ENCODE data around the gene VSTM5.

VSTM5 gene

GRCh38 chr11:93821617-93822016 lies 28.8 kb downstream of the VSTM5 start:
- H3K79me1 ChIP-seq (ENCODE audit: low read depth, low read length) = no peaks in the 10 kb centered on the region
- H3K27me3 ChIP-seq (ENCODE audit: control insufficient read depth in 3 of 3, insufficient read depth in 3 of 3, low read depth in 1 of 3, low read length in 3 of 3) = peaks cover 0 to 2% (median 0%) of the 10 kb centered on the region in 3 experiments
- WGBS, 2 donors (ENCODE audit: extremely low coverage in 2 of 2, insufficient read length in 2 of 2, insufficient replicate concordance in 1 of 2) = no CpG with 5 or more reads among the region's 2 CpGs
- H2BK15ac ChIP-seq (ENCODE audit: low read length) = no peak overlapping the region
- H2AK5ac ChIP-seq (ENCODE audit: low read depth, low read length) = no peak overlapping the region
- H3K14ac ChIP-seq (ENCODE audit: low read length) = no peak overlapping the region
- H3K4me3 ChIP-seq (ENCODE audit: low read length in 2 of 2) = no peak overlapping the region
- no peak overlapping the region for H3K4me2 ChIP-seq (ENCODE audit: insufficient read depth, low read length, poor library complexity, severe bottlenecking)
- H3K36me3 ChIP-seq (replicated peaks in 1 of 2; ENCODE audit: control insufficient read depth in 2 of 2, insufficient read depth in 2 of 2, low read length in 2 of 2) = peaks cover 0 to 2% of the 10 kb centered on the region in 2 donors
- no peaks in the 10 kb centered on the region for H3K9me3 ChIP-seq (replicated peaks in 1 of 2; ENCODE audit: control insufficient read depth in 2 of 2, insufficient read depth in 1 of 2, low read depth in 1 of 2, low read length in 2 of 2)
- H3K4me1 ChIP-seq (ENCODE audit: control insufficient read depth in 2 of 2, insufficient read depth in 1 of 2, low read depth in 1 of 2, low read length in 2 of 2) = peaks cover 7 to 20% of the 10 kb centered on the region in 2 donors
- no peak overlapping the region for H3K23ac ChIP-seq (ENCODE audit: low read depth, low read length, poor library complexity)
- H3K27ac ChIP-seq (replicated peaks; ENCODE audit: low read length) = no peak overlapping the region
- no peak overlapping the region for H2BK5ac ChIP-seq (ENCODE audit: low read length)
- H2BK120ac ChIP-seq (ENCODE audit: low read depth, low read length) = no peak overlapping the region
- H3K4ac ChIP-seq (ENCODE audit: low read length) = no peak overlapping the region
- no peak overlapping the region for H4K8ac ChIP-seq (ENCODE audit: low read depth, low read length)
- H4K91ac ChIP-seq (ENCODE audit: low read depth, low read length, poor library complexity) = no peak overlapping the region
- no peak overlapping the region for H2BK12ac ChIP-seq (ENCODE audit: low read length)
- DNase-seq (ENCODE audit: low spot score) = no peak
- no peak overlapping the region for H3K9ac ChIP-seq (ENCODE audit: low read depth, low read length, poor library complexity)
- H3K18ac ChIP-seq (ENCODE audit: low read length) = no peak overlapping the region
- no peak overlapping the region for H2AFZ ChIP-seq (ENCODE audit: low read length)

GRCh38 chr11:93820847-93821246 lies 29.6 kb downstream of the VSTM5 start:
- Histone ChIP-seq H2BK5ac (ENCODE audit: low read length) (no peak overlapping the region), H2AFZ (ENCODE audit: low read length) (no peak overlapping the region), H3K9me3 (replicated peaks in 1 of 2; ENCODE audit: control insufficient read depth in 2 of 2, insufficient read depth in 1 of 2, low read depth in 1 of 2, low read length in 2 of 2) (no peaks in the 10 kb centered on the region), H3K4ac (ENCODE audit: low read length) (no peak overlapping the region), H3K4me2 (ENCODE audit: insufficient read depth, low read length, poor library complexity, severe bottlenecking) (no peak overlapping the region), H3K27me3 (ENCODE audit: control insufficient read depth in 3 of 3, insufficient read depth in 3 of 3, low read depth in 1 of 3, low read length in 3 of 3) (peaks cover 0 to 2% (median 0%) of the 10 kb centered on the region in 3 experiments), H2BK120ac (ENCODE audit: low read depth, low read length) (no peak overlapping the region), H2BK12ac (ENCODE audit: low read length) (no peak overlapping the region), H2BK15ac (ENCODE audit: low read length) (no peak overlapping the region), H3K18ac (ENCODE audit: low read length) (no peak overlapping the region), H3K79me1 (ENCODE audit: low read depth, low read length) (no peaks in the 10 kb centered on the region), H3K4me3 (ENCODE audit: low read length in 2 of 2) (no peak overlapping the region), H2AK5ac (ENCODE audit: low read depth, low read length) (no peak overlapping the region), H3K23ac (ENCODE audit: low read depth, low read length, poor library complexity) (no peak overlapping the region), H3K36me3 (replicated peaks in 1 of 2; ENCODE audit: control insufficient read depth in 2 of 2, insufficient read depth in 2 of 2, low read length in 2 of 2) (peaks cover 0 to 6% of the 10 kb centered on the region in 2 donors), H3K4me1 (ENCODE audit: control insufficient read depth in 2 of 2, insufficient read depth in 1 of 2, low read depth in 1 of 2, low read length in 2 of 2) (peaks cover 7 to 20% of the 10 kb centered on the region in 2 donors), H4K91ac (ENCODE audit: low read depth, low read length, poor library complexity) (no peak overlapping the region), H4K8ac (ENCODE audit: low read depth, low read length) (no peak overlapping the region), H3K9ac (ENCODE audit: low read depth, low read length, poor library complexity) (no peak overlapping the region), H3K14ac (ENCODE audit: low read length) (no peak overlapping the region), H3K27ac (replicated peaks; ENCODE audit: low read length) (no peak overlapping the region)
- WGBS, 2 donors (ENCODE audit: extremely low coverage in 2 of 2, insufficient read length in 2 of 2, insufficient replicate concordance in 1 of 2) = no CpG with 5 or more reads among the region's 14 CpGs
- DNase-seq (ENCODE audit: low spot score) = no peak

GRCh38 chr11:93819966-93820695 lies 30.3 kb downstream of the VSTM5 start:
- peaks cover 0 to 14% of the 10 kb centered on the region in 2 donors for H3K36me3 ChIP-seq (replicated peaks in 1 of 2; ENCODE audit: control insufficient read depth in 2 of 2, insufficient read depth in 2 of 2, low read length in 2 of 2)
- peaks cover 0 to 2% (median 0%) of the 10 kb centered on the region in 3 experiments for H3K27me3 ChIP-seq (ENCODE audit: control insufficient read depth in 3 of 3, insufficient read depth in 3 of 3, low read depth in 1 of 3, low read length in 3 of 3)
- no peak overlapping the region for H2BK15ac ChIP-seq (ENCODE audit: low read length)
- no CpG with 5 or more reads among the region's 8 CpGs for WGBS, 2 donors (ENCODE audit: extremely low coverage in 2 of 2, insufficient read length in 2 of 2, insufficient replicate concordance in 1 of 2)
- no peak overlapping the region for H2BK5ac ChIP-seq (ENCODE audit: low read length)
- no peak overlapping the region for H3K23ac ChIP-seq (ENCODE audit: low read depth, low read length, poor library complexity)
- no peak overlapping the region for H3K14ac ChIP-seq (ENCODE audit: low read length)
- no peak overlapping the region for H3K9ac ChIP-seq (ENCODE audit: low read depth, low read length, poor library complexity)
- H3K4me1 ChIP-seq (ENCODE audit: control insufficient read depth in 2 of 2, insufficient read depth in 1 of 2, low read depth in 1 of 2, low read length in 2 of 2) = peaks cover 7 to 20% of the 10 kb centered on the region in 2 donors
- no peak overlapping the region for H2BK120ac ChIP-seq (ENCODE audit: low read depth, low read length)
- H2AFZ ChIP-seq (ENCODE audit: low read length) = peak overlapping the region; percentile 26
- H2AK5ac ChIP-seq (ENCODE audit: low read depth, low read length) = no peak overlapping the region
- no peak overlapping the region for H3K4ac ChIP-seq (ENCODE audit: low read length)
- H3K4me2 ChIP-seq (ENCODE audit: insufficient read depth, low read length, poor library complexity, severe bottlenecking) = no peak overlapping the region
- H3K27ac ChIP-seq (replicated peaks; ENCODE audit: low read length) = no peak overlapping the region
- DNase-seq (ENCODE audit: low spot score) = peak; percentile 26
- H3K4me3 ChIP-seq (ENCODE audit: low read length in 2 of 2) = peak overlapping the region in 1 of 2 donors; percentile 5
- no peaks in the 10 kb centered on the region for H3K79me1 ChIP-seq (ENCODE audit: low read depth, low read length)
- no peak overlapping the region for H4K91ac ChIP-seq (ENCODE audit: low read depth, low read length, poor library complexity)
- H2BK12ac ChIP-seq (ENCODE audit: low read length) = no peak overlapping the region
- peak overlapping the region; percentile 44 for H3K18ac ChIP-seq (ENCODE audit: low read length)
- H3K9me3 ChIP-seq (replicated peaks in 1 of 2; ENCODE audit: control insufficient read depth in 2 of 2, insufficient read depth in 1 of 2, low read depth in 1 of 2, low read length in 2 of 2) = no peaks in the 10 kb centered on the region
- no peak overlapping the region for H4K8ac ChIP-seq (ENCODE audit: low read depth, low read length)

- H3K27me3 ChIP-seq (ENCODE audit: control insufficient read depth in 3 of 3, insufficient read depth in 3 of 3, low read depth in 1 of 3, low read length in 3 of 3) = peaks cover 0 to 2% (median 0%) of the 10 kb centered on the region in 3 experiments
- H3K4ac ChIP-seq (ENCODE audit: low read length) = no peak overlapping the region
- H2BK15ac ChIP-seq (ENCODE audit: low read length) = no peak overlapping the region
- H3K14ac ChIP-seq (ENCODE audit: low read length) = no peak overlapping the region
- H3K79me1 ChIP-seq (ENCODE audit: low read depth, low read length) = no peaks in the 10 kb centered on the region
- no peak overlapping the region for H2BK12ac ChIP-seq (ENCODE audit: low read length)
- H2AK5ac ChIP-seq (ENCODE audit: low read depth, low read length) = no peak overlapping the region
- H3K9ac ChIP-seq (ENCODE audit: low read depth, low read length, poor library complexity) = no peak overlapping the region
- DNase-seq (ENCODE audit: low spot score) = no peak
- no peak overlapping the region for H3K23ac ChIP-seq (ENCODE audit: low read depth, low read length, poor library complexity)
- no peak overlapping the region for H2BK120ac ChIP-seq (ENCODE audit: low read depth, low read length)
- no peak overlapping the region for H4K8ac ChIP-seq (ENCODE audit: low read depth, low read length)
- H3K27ac ChIP-seq (replicated peaks; ENCODE audit: low read length) = no peak overlapping the region
- H2BK5ac ChIP-seq (ENCODE audit: low read length) = no peak overlapping the region
- H3K4me1 ChIP-seq (ENCODE audit: control insufficient read depth in 2 of 2, insufficient read depth in 1 of 2, low read depth in 1 of 2, low read length in 2 of 2) = peaks cover 7 to 20% of the 10 kb centered on the region in 2 donors
- H3K18ac ChIP-seq (ENCODE audit: low read length) = no peak overlapping the region
- WGBS, 2 donors (ENCODE audit: extremely low coverage in 2 of 2, insufficient read length in 2 of 2, insufficient replicate concordance in 1 of 2) = no CpG with 5 or more reads among the region's 4 CpGs
- no peak overlapping the region for H3K4me3 ChIP-seq (ENCODE audit: low read length in 2 of 2)
- no peaks in the 10 kb centered on the region for H3K9me3 ChIP-seq (replicated peaks in 1 of 2; ENCODE audit: control insufficient read depth in 2 of 2, insufficient read depth in 1 of 2, low read depth in 1 of 2, low read length in 2 of 2)
- H3K36me3 ChIP-seq (replicated peaks in 1 of 2; ENCODE audit: control insufficient read depth in 2 of 2, insufficient read depth in 2 of 2, low read length in 2 of 2) = peaks cover 7 to 38% of the 10 kb centered on the region in 2 donors
- no peak overlapping the region for H4K91ac ChIP-seq (ENCODE audit: low read depth, low read length, poor library complexity)
- H3K4me2 ChIP-seq (ENCODE audit: insufficient read depth, low read length, poor library complexity, severe bottlenecking) = no peak overlapping the region
- H2AFZ ChIP-seq (ENCODE audit: low read length) = no peak overlapping the region
These were observed 32.7 kb downstream of the VSTM5 start for GRCh38 chr11:93817426-93818348.
